Measurements from ENCODE around the gene GLYATL1B.

Gene GLYATL1B

DNA sequence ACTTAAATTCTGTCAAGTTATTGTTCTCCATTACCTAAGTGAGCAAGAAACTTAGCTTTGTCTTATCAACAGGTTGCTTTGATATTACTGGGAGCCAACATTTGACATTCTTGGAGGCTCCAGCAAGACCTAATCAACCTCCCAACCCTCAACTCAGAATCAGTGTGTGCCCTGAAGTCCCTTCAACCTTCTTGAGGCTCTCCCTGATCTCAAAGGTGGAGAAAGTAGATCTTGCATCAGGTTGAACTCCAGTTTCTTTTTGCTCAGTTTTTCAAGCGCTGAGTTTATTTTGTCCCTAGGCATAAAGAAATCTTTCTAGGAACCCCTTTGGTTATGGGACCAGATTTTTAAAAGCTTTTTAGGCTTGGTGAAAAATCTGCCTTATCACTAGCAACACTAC, 58.0 kb downstream of the GLYATL1B start:
- no peak for DNase-seq (ENCODE audit: low read depth in 3 of 3, low spot score in 1 of 3)

All from stimulated activated CD4-positive, alpha-beta T cell treated with anti-CD3 and anti-CD28 coated beads, TNF-alpha, amount 100 ng/mL, for 1 hour (primary cell).